Kasumi-1 (cell line): ENCODE results near the gene SLC25A12.
"Not testable (repeated sequence)": the region's sequence is repeated elsewhere in the genome, so short reads cannot be mapped to it uniquely, and the experiment has no call there.

Source experiments
- DNase-seq, 2 experiments: peaks; one replicate each; lab custom pipeline; 2025; lab: John Stamatoyannopoulos, UW

The SLC25A12 gene

DNA sequence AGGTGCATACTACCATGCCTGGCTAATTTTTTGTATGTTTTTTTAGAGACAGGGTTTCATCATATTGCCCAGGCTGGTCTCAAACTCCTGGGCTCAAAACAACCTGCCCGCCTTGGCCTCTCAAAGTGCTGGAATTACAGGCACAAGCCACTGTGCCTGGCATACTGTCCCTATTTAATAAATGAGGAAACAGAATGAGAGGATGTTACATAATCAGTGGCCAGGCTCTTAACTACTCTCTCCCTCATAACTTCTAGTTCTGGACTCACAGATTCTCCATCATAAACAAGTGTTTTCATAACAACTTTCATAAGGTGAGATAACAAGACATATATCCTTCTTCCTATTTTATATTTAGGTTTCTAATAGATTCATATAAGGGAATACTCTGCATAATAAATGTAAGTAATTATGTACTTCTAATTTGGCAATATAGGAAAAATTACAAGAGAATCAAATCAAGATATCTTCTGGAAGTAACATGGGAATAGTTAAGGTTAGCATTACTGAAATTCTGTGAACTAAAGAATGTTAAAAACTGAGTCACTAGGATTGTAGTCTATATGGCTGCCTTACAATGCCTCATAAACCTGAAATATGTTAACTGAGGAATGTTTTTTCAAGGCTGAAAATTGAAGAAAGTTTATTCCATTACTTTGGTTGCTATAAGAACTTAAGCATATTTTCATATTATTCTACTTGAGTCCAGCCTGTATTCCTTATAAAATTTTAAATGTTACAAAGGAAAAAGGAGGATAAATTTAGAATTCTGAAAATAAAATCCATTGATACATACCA, 71.3 kb downstream of the SLC25A12 start:
- peak; percentile 80 to 82 for DNase-seq

- DNase-seq: no peak
Observed at GRCh38 chr2:171819453-171819852, 74.6 kb downstream of the SLC25A12 start.

GRCh38 chr2:171814883-171815282, 79.2 kb downstream of the SLC25A12 start:
- no peak for DNase-seq

GRCh38 chr2:171814174-171814573, 79.9 kb downstream of the SLC25A12 start:
- DNase-seq: no peak

GRCh38 chr2:171813729-171814128, 80.3 kb downstream of the SLC25A12 start:
- peak in 1 of 2 experiments; percentile 19 for DNase-seq

- DNase-seq: no peak
Observed at GRCh38 chr2:171813126-171813525, 80.9 kb downstream of the SLC25A12 start.

DNA sequence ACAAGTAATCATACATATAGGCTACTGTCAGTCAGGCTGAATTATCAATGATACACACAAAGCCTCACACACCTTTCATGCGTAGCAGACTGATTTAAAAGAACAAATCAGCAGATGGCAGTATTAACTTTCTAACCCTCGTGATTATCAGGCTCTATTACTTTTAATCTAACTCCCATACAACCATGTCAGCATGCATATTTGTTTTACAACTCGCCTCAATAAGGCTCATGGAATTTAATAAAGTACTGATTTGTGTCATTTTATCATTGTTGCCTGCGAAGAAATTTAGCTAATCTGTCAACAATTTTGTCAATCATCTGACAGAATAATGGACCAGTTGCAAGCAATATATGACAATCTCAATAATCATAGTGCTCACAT, 82.8 kb downstream of the SLC25A12 start:
- peak; percentile 72 for DNase-seq

DNA sequence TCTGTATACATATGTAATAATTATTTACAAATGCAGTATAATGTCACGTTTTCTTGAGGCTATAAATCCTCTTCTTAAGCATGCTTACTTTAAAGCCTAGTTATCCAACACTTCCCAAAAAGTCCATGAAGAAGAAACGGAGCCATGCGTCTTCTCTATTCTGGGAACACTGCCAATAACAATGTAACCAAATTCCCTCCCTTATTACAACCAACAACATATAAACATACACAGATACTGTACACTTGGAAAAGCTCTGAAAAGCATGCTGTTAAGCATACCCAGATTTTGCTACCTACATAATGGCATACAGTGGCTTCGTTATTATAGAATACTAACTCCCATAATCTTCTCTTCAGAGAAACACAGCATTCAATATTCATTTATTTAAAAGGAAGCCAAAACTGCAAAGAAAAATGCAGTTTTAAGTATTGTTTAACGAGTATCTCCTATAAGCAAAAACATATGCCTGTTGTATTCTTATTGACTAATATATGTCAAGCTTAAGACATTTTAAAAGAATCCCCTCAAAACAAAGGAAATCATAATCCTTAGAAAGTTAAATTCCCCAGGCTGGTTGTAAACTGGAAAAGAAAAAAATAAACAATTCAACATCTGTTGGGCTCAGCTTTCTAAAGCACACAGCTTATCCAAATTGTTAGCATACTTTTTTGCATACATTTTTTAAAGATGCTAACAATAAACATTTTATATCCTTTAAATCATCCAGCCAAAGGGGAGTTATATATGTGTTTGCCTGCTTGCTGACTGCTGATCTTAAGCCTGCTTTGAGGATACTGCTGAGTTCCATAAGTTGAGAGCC, 83.4 kb downstream of the SLC25A12 start:
- DNase-seq: no peak

- not testable (repeated sequence) for DNase-seq
Observed at GRCh38 chr2:171808885-171809284, 85.2 kb downstream of the SLC25A12 start.

DNA sequence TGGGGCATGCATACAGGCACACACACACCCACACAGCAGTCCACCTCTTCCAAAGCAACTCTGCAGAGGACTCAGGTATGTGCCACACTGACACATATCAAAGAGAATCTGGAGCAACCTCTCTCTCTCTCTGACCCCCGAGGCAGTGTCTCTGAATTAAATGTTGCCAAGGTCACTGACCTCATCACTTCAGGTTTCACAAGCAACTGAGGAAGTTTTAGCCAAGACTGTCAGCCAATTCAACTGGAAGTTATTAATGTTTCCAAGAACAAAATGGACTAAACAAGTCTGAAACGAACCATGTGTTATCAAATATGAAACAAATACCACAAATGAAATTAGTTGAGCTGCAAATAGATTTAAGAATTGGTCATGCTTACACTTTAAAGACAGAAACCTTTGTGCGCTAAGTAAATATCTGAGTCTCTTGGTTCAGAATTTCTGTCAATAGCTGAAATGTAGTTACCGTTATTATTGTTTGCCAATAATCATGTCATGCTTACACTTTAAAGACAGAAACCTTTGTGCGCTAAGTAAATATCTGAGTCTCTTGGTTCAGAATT, 86.1 kb downstream of the SLC25A12 start:
- no peak for DNase-seq

DNA sequence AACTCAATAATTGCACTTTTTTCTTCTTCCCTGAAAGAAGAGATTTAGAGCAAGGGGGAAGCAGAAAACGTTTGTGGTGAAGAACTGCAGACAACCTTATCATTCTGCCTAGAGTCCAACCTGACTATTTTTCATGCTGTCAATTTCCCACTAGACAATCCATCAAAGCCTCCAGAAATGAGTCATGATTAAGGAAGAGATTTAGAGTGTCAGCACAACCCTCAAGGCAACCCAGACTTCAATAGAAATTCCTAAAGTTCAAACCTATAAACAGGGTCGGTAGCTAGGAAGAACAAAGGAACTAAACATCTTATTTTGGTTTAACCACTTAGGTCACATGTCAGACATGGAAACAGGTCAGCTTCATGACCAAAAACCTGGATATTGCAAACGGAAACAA, 86.9 kb downstream of the SLC25A12 start:
- no peak for DNase-seq

- no peak for DNase-seq
Observed at GRCh38 chr2:171804456-171804855, 89.6 kb downstream of the SLC25A12 start.

GRCh38 chr2:171803757-171804156, 90.3 kb downstream of the SLC25A12 start:
- no peak for DNase-seq

GRCh38 chr2:171800639-171801038, 93.4 kb downstream of the SLC25A12 start:
- DNase-seq: no peak

DNA sequence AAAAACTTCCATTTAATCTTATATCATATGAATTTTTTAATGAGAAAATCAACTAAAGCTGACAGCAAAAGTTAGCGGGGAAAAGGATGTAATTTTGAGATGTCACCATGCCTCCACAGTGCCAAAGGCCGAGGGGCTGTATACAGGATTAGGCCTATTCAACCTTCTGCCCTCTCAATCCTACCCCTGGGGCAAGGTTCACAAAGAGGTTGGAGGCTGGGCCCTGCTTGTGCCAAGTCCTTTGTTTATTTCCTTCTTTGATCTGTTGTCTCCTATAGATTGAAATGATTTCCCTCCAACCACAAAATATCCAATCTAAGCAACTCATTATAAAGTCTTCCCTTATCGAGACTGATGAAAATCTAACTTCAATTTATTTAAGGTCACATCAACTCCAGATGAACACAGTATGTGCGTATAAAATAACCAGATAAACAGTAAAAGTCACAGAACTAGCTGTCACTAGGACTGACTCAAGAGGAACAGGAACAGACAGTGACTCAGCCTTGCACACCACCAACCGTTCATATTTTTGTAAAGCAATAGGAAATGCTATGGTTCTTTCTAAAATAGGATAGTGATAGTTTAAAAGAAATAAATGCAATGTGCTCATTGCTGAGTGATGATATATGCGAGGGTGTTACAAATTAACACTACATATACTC, 95.8 kb downstream of the SLC25A12 start:
- DNase-seq: peak; percentile 95 to 97

DNA sequence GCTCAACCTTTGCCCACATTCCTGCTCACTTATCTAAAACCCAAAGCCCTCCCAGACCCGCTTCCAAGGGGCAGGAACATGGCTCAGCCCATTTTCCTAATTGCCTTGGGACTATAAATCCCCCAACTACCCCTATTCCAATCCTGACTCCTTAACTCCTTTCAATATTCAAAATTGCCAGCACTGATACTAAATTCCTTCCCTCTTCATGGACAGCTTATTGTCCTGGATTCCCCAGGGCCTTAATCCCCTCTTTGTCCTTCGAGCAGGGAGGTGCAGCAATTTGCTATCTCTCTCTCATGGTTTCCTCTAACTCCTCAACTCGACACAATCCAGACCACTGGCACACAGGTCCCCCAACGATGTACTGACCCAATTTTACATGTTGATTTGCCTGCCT, 99.1 kb downstream of the SLC25A12 start:
- DNase-seq: no peak

- DNase-seq: peak; percentile 53 to 70
Observed at GRCh38 chr2:171793691-171794678, 100.1 kb downstream of the SLC25A12 start.

DNA sequence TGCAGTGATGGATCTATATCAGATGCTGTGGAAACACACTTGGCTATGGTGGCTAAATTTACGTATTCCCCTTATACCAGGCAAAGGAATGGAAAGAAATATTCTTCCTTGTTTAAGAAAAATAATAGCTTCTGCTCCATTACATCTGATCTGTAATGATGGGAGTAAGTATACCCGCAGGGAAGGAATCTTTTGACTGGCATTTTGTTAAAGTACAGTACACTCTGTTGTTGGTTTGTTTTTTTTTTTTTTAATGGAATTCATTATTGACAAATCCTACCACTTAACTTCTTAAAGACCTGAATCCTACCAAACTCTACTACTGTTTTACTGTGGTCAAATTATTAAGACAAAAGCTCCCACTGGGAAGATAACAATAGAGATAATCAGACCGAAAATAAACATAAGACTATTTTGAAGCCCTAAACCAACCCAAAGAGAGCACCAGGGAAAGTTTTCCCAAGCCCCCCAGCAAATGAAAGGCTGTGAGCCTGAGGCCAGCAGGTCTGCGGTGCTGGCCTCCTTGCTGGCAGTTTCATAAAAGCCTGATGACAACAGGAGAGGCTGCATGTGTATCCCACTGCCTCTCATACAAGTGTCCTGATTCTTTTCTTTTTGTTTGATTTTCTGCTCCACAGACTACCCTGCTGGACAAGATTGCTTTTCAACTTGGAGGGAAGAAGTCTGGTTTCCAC, 101.0 kb downstream of the SLC25A12 start:
- no peak for DNase-seq

DNA sequence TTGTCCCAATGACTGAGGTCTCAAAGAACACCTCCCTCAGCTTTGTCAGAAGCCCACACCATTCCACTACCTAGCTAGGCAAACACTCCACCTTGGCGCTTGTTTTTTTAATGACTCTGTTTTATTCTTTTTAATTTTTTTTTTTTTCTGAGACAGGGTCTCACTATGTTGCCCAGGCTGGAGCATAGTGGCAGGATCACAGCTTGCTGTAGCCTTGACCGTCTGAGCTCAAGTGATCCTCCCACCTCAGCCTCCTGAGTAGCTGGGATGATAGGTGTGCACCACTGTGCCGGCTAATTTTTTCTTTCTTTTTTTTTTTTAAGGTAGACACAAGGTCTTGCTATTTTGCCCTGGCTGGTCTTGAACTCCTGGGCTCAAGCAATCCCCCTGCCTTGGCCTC, 101.9 kb downstream of the SLC25A12 start:
- DNase-seq: no peak

- no peak for DNase-seq
Observed at GRCh38 chr2:171791361-171791760, 102.7 kb downstream of the SLC25A12 start.
